Panc1 (cell line): ENCODE results near the gene CASTOR1. TPM values are rescaled to one million over a fixed set of nuclear protein-coding genes. Genes with fewer than 3 reads are reported as not detected.

Experiments
- ATAC-seq: fragments of 200-7000 bp; cut with Tn5 transposase; 2 replicates; pipeline ENCODE4 v1.9.1; 2020; ENCODE audit warnings: mild to moderate bottlenecking, moderate library complexity
- BruUV-seq: library from RNA; stranded (reverse); fragments of 400-500 nt; replicated peaks from 2 replicates; lab custom pipeline; 2021; lab: Mats Ljungman, UMichigan
- CTCF ChIA-PET: fragments of 300-600 bp; sonication (Branson Sonifier 250); formaldehyde crosslinking; loops from one replicate; lab custom pipeline; 2022; ENCODE audit warnings: antibody characterized with exemption; lab: Charles Lee
- POLR2A ChIA-PET: fragments of 300-600 bp; sonication (Branson Sonifier 250); formaldehyde crosslinking; loops from one replicate; lab custom pipeline; 2022; ENCODE audit warnings: antibody characterized with exemption; lab: Charles Lee
- DNase-seq: peaks from one replicate; pipeline ENCODE4 v3.0.0-alpha.2; 2010; ENCODE audit warnings: low read depth, low spot score
- H3K27ac ChIP-seq: 2 replicates; pipeline ENCODE4 v1.5.1; 2011; ENCODE audit warnings: mild to moderate bottlenecking, low read length, inconsistent platforms
- H3K27me3 ChIP-seq: fragments of 200-500 bp; sonication (Bioruptor generic); 2 replicates; pipeline ENCODE4 v1.6.0; 2014; ENCODE audit warnings: low read length, inconsistent platforms; ENCODE audit not compliant: control insufficient read depth, insufficient read depth
- H3K36me3 ChIP-seq: fragments of 200-500 bp; sonication (Bioruptor generic); 2 replicates; pipeline ENCODE4 v1.5.1; 2014; ENCODE audit warnings: inconsistent platforms, mild to moderate bottlenecking, low read length, moderate library complexity; ENCODE audit not compliant: control insufficient read depth, insufficient read depth
- H3K4me1 ChIP-seq: 2 replicates; pipeline ENCODE4 v1.5.1; 2011; ENCODE audit warnings: inconsistent platforms, mild to moderate bottlenecking, low read length, moderate library complexity; ENCODE audit not compliant: control insufficient read depth, insufficient read depth
- H3K4me3 ChIP-seq, 2 experiments: 2 replicates each; pipeline ENCODE4 v1.5.1; 2011 to 2012; ENCODE audit warnings: low read depth in 2 of 2, low read length in 2 of 2, mild to moderate bottlenecking in 2 of 2, inconsistent platforms in 1 of 2, moderate library complexity in 1 of 2
- H3K9me3 ChIP-seq: fragments of 200-500 bp; sonication (Bioruptor generic); 2 replicates; pipeline ENCODE4 v1.5.1; 2014; ENCODE audit warnings: low read depth, mild to moderate bottlenecking, inconsistent platforms, low read length, moderate library complexity; ENCODE audit not compliant: control insufficient read depth, insufficient read depth
- CTCF ChIP-seq: fragments of 450-650 bp; IDR thresholded peaks from 2 replicates; pipeline ENCODE4 v1.5.1; 2017; ENCODE audit warnings: mild to moderate bottlenecking
- POLR2AphosphoS5 ChIP-seq: IDR thresholded peaks from 2 replicates; pipeline ENCODE4 v1.6.1; 2012; ENCODE audit warnings: mild to moderate bottlenecking, low read depth, low read length, moderate library complexity
- REST ChIP-seq, 2 experiments: IDR thresholded peaks; 2 replicates each; pipeline ENCODE4 v1.6.1; 2011 to 2012; ENCODE audit warnings: low read depth in 2 of 2, control low read depth in 1 of 2, low read length in 1 of 2, mild to moderate bottlenecking in 1 of 2, moderate library complexity in 1 of 2; ENCODE audit not compliant: insufficient read depth in 1 of 2
- SIN3A ChIP-seq: IDR thresholded peaks from 2 replicates; pipeline ENCODE4 v1.6.1; 2012; ENCODE audit warnings: low read depth, mild to moderate bottlenecking, low read length, moderate library complexity, borderline replicate concordance; ENCODE audit not compliant: insufficient read depth
- TCF7L2 ChIP-seq: IDR thresholded peaks from 2 replicates; pipeline ENCODE4 v1.6.1; 2011; ENCODE audit warnings: mild to moderate bottlenecking, low read depth, low read length, inconsistent platforms
- in situ Hi-C: cut with HindIII; loops from 2 replicates; pipeline ENCODE4 v1.10.0; 2016; ENCODE audit warnings: low sequenced_read_pairs, low pct_unique_long_range_greater_than_20kb
- intact Hi-C: fragments of 100-400 bp; cut with micrococcal nuclease; formaldehyde crosslinking; loops from one replicate; pipeline ENCODE4 v1.10.0; 2022; ENCODE audit not compliant: unreplicated experiment
- total RNA-seq: library from RNA; stranded (reverse); gene quantifications from one replicate; pipeline ENCODE4 v1.2.1, GENCODE V29; 2021; ENCODE audit not compliant: unreplicated experiment

Gene CASTOR1
- total RNA-seq, 1 experiment from 2014 or later, result 6.7 TPM

GRCh38 chr22:30285846-30286200 is 3.5 kb downstream of the CASTOR1 start:
- no peak for TF ChIP-seq REST (IDR thresholded peaks at IDR 0.05; ENCODE audit: insufficient read depth in 1 of 2, low read depth in 2 of 2, low read length in 1 of 2)
- no peak for TF ChIP-seq POLR2AphosphoS5
- no peak for TF ChIP-seq SIN3A
- TF ChIP-seq CTCF, result no peak
- no peak for TF ChIP-seq TCF7L2
- Histone ChIP-seq H3K27me3 (no peaks in the 10 kb centered on the region), H3K36me3 (no peaks in the 10 kb centered on the region; the same call in 1 of the 2 replicates), H3K4me3 (no peak overlapping the region), H3K4me1 (peaks cover 20% of the 10 kb centered on the region), H3K9me3 (no peaks in the 10 kb centered on the region), H3K27ac (no peak overlapping the region)
- DNase-seq (no peak), ATAC-seq (no peak)
- BruUV-seq, result no TSS peak
- ChIA-PET CTCF (no interaction called here), POLR2A (no interaction called here)
- in situ Hi-C loops (no loop called here), intact Hi-C loops (loop anchor here (5.0 kb wide), 1 partner anchor 101 kb away; the partner anchor contains the start of gene RNF215)

GRCh38 chr22:30285176-30285845 is 4.0 kb downstream of the CASTOR1 start:
- POLR2A ChIA-PET, result no interaction called here
- Histone ChIP-seq H3K9me3 (no peaks in the 10 kb centered on the region), H3K36me3 (no peaks in the 10 kb centered on the region; the same call in 1 of the 2 replicates), H3K27ac (no peak overlapping the region), H3K4me3 (no peak overlapping the region), H3K4me1 (peaks cover 15% of the 10 kb centered on the region), H3K27me3 (no peaks in the 10 kb centered on the region)
- DNase-seq, result no peak
- TF ChIP-seq SIN3A (no peak), POLR2AphosphoS5 (no peak), CTCF (no peak), REST (IDR thresholded peaks at IDR 0.05; ENCODE audit: insufficient read depth in 1 of 2, low read depth in 2 of 2, low read length in 1 of 2) (no peak), TCF7L2 (no peak)
- ATAC-seq, result no peak
- CTCF ChIA-PET, result no interaction called here
- BruUV-seq, result no TSS peak
- intact Hi-C loops (loop anchor here (5.0 kb wide), 1 partner anchor 102 kb away; the partner anchor contains the start of gene RNF215), in situ Hi-C loops (no loop called here)
